GM12878 (cell line): ENCODE measurements around the gene GP5. TPM values are rescaled to one million over a fixed set of nuclear protein-coding genes. Genes with fewer than 3 reads are reported as not detected.

Experiments used
- ATAC-seq: fragments of 200-7000 bp; cut with Tn5 transposase; 3 replicates; pipeline ENCODE4 v1.9.1; 2020; ENCODE audit warnings: mild to moderate bottlenecking, moderate library complexity
- BruUV-seq: library from RNA; stranded (reverse); fragments of 400-500 nt; replicated peaks from 2 replicates; lab custom pipeline; 2021; lab: Mats Ljungman, UMichigan
- CTCF ChIA-PET: fragments of 300-600 bp; sonication (Branson Sonifier 250); formaldehyde crosslinking; extraction: SDS; loops from one replicate; lab custom pipeline; 2021; ENCODE audit warnings: inconsistent platforms; lab: Yijun Ruan, JAX
- POLR2A ChIA-PET: fragments of 350-600 bp; formaldehyde crosslinking; extraction: SDS; loops from one replicate; lab custom pipeline; 2021; ENCODE audit warnings: inconsistent platforms; lab: Charles Lee
- RAD21 ChIA-PET: fragments of 300-600 bp; sonication (Branson Sonifier 250); formaldehyde crosslinking; loops from one replicate; lab custom pipeline; 2023; ENCODE audit warnings: antibody characterized with exemption; ENCODE audit not compliant: unreplicated experiment; lab: Charles Lee
- SMC1A ChIA-PET: fragments of 300-600 bp; sonication (Branson Sonifier 250); formaldehyde crosslinking; loops from one replicate; lab custom pipeline; 2023; ENCODE audit not compliant: unreplicated experiment, uncharacterized antibody; lab: Charles Lee
- DNase-seq: peaks from one replicate; pipeline ENCODE4 v3.0.0-alpha.2; 2011; ENCODE audit warnings: low read depth, low spot score
- FAIRE-seq: peaks from 3 replicates; lab custom pipeline; 2011; peaks lifted over from hg19 to GRCh38; lab: Jason Lieb, UNC
- H2AFZ ChIP-seq: 2 replicates; pipeline ENCODE4 v1.6.0; 2011; ENCODE audit warnings: low read depth, low read length, control low read depth; ENCODE audit not compliant: control insufficient read depth
- H3K27ac ChIP-seq: 2 replicates; pipeline ENCODE4 v1.5.1; 2011; ENCODE audit warnings: control low read depth; ENCODE audit not compliant: control insufficient read depth, insufficient read depth
- H3K27me3 ChIP-seq, 2 experiments: replicated peaks in 1 of 2; 2 replicates each; pipeline versions ENCODE4 v1.6.0 to v1.6.1; 2011; ENCODE audit warnings: low read length in 1 of 2; ENCODE audit not compliant: control insufficient read depth in 2 of 2, insufficient read depth in 2 of 2
- H3K36me3 ChIP-seq, 2 experiments: 2 replicates each; pipeline ENCODE4 v1.5.1; 2011; ENCODE audit warnings: low read length in 1 of 2; ENCODE audit not compliant: control insufficient read depth in 2 of 2, insufficient read depth in 2 of 2
- H3K4me1 ChIP-seq: 2 replicates; pipeline ENCODE4 v1.6.1; 2011; ENCODE audit warnings: mild to moderate bottlenecking, low read length, moderate library complexity, mixed read lengths; ENCODE audit not compliant: control insufficient read depth, insufficient read depth
- H3K4me2 ChIP-seq: 2 replicates; pipeline ENCODE4 v1.6.0; 2011; ENCODE audit warnings: control low read depth; ENCODE audit not compliant: control insufficient read depth, insufficient read depth
- H3K4me3 ChIP-seq: fragments of 200-600 bp; sonication (generic); 2 replicates; pipeline ENCODE4 v1.5.1; 2016
- H3K79me2 ChIP-seq: 2 replicates; pipeline ENCODE4 v1.6.0; 2011; ENCODE audit warnings: low read length; ENCODE audit not compliant: control insufficient read depth, insufficient read depth
- H3K9ac ChIP-seq: 2 replicates; pipeline ENCODE4 v1.8.0; 2011; ENCODE audit warnings: low read length, control low read depth, mixed read lengths; ENCODE audit not compliant: control insufficient read depth, insufficient read depth
- H3K9me3 ChIP-seq: replicated peaks from 3 replicates; pipeline ENCODE4 v1.5.1; 2011; ENCODE audit warnings: mild to moderate bottlenecking, low read length; ENCODE audit not compliant: control insufficient read depth, insufficient read depth
- H4K20me1 ChIP-seq: 2 replicates; pipeline ENCODE4 v1.6.0; 2011; ENCODE audit not compliant: control insufficient read depth, insufficient read depth
- CBX3 ChIP-seq: fragments of 200-600 bp; sonication (generic); IDR thresholded peaks from 2 replicates; pipeline ENCODE4 v1.6.1; 2016; ENCODE audit warnings: low read depth, borderline replicate concordance
- FOXK2 ChIP-seq: fragments of 450-650 bp; IDR thresholded peaks from 2 replicates; pipeline ENCODE4 v1.6.1; 2017; ENCODE audit warnings: mild to moderate bottlenecking, moderate library complexity
- RUNX3 ChIP-seq: IDR thresholded peaks from 2 replicates; pipeline ENCODE4 v1.6.1; 2012; ENCODE audit warnings: low read length, inconsistent platforms
- WGBS: methylation state at CpG from one replicate; pipeline ENCODE4 v1.1.6; 2016; ENCODE audit warnings: low lambda C conversion rate; ENCODE audit not compliant: insufficient replicate concordance, insufficient coverage; ENCODE audit errors: missing lambda C conversion rate; 5-methylcytosine and 5-hydroxymethylcytosine counted together
- in situ Hi-C: fragments of 300-500 bp; cut with MboI; formaldehyde crosslinking; loops from 9 replicates; pipeline ENCODE4 v1.14.3; 2018; ENCODE audit warnings: mixed read lengths
- intact Hi-C: fragments of 100-400 bp; cut with micrococcal nuclease; formaldehyde crosslinking; loops from one replicate; pipeline ENCODE4 v1.14.2; 2022; ENCODE audit not compliant: unreplicated experiment
- polyA plus RNA-seq, 11 experiments: library from polyadenylated mRNA; depleted of rRNA in 4 of 11; unstranded in 6 of 11; stranded (reverse) in 5 of 11; fragments of >200 nt; fragmentation: Nextera tagmentation in 4 of 11; fragmentation: Illumina TruSeq in 1 of 11; extraction: Ambion mirVana in 4 of 11; extraction: Trizol in 1 of 11; gene quantifications; 1 replicate in 1 of 11; 2 replicates in 10 of 11; pipeline versions ENCODE4 v1.2.1 to v1.2.3, GENCODE V29; 2011 to 2016; ENCODE audit warnings: inconsistent platforms in 2 of 11, missing spikeins in 2 of 11, low read depth in 1 of 11
- total RNA-seq, 4 experiments: library from RNA; depleted of rRNA in 3 of 4; stranded (reverse); fragments of >200 nt in 3 of 4; fragmentation: Illumina TruSeq in 1 of 4; extraction: Trizol in 1 of 4; gene quantifications; 2 replicates each; pipeline versions ENCODE4 v1.2.1 to v1.2.3, GENCODE V29; 2013 to 2021
- TF ChIP-seq, protein P1 (sequence below): IDR thresholded peaks from 2 replicates; pipeline ENCODE4 v1.6.1; 2012; ENCODE audit warnings: improper control_type of control experiment, low read depth, low read length; ENCODE audit not compliant: insufficient replicate concordance
- TF ChIP-seq, protein P2 (sequence below): IDR thresholded peaks from 2 replicates; pipeline ENCODE4 v1.6.1; 2011; ENCODE audit warnings: low read depth, mild to moderate bottlenecking, low read length, moderate library complexity, borderline replicate concordance; ENCODE audit errors: extremely low read depth

GP5 gene
- total and polyA plus RNA-seq, 10 of the 15 experiments (the other 5 are each of a cell fraction or from before 2014, with no cell fraction given) = not detected

DNA sequence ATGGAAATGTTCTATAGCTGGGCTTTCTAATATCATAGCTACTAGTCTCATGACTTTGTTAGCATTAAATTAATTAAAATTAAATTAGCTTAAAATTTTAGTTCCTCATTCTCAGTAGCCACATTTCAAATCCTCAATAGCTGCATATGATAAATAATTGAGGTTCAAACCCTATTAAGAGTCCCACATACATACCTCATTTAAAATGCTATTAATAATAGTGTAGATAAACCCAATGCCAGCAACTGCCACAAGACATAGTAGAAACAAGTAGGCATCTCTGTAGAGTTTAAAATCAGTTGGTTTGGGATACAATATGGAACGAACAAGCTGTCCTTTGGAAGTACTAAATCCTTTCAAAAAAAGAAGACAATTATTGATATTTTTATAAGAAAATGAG lies 48.6 kb upstream of the GP5 start:
- Histone ChIP-seq H3K4me2 (no peak overlapping the region), H3K27me3 (no peaks in the 10 kb centered on the region), H3K9ac (no peak overlapping the region), H3K36me3 (peaks cover 7 to 28% of the 10 kb centered on the region in 2 experiments), H3K4me1 (peaks cover 6% of the 10 kb centered on the region), H3K27ac (no peak overlapping the region), H2AFZ (no peak overlapping the region), H3K79me2 (no peaks in the 10 kb centered on the region), H3K9me3 (no peaks in the 10 kb centered on the region), H4K20me1 (no peaks in the 10 kb centered on the region), H3K4me3 (no peak overlapping the region)
- no TSS peak for BruUV-seq
- SMC1A ChIA-PET = interaction anchor here (1.1 to 1.5 kb wide), 3 partner anchors 13 to 19 kb away, joined by 3 read pairs; no protein-coding TSS in a partner anchor
- CTCF ChIA-PET = interaction anchor here (0.9 to 2.1 kb wide), 6 partner anchors 22 to 146 kb away, joined by 3 to 9 read pairs (median 3); no protein-coding TSS in a partner anchor
- 94% methylated on average over 1 of the region's 1 CpG for WGBS
- ATAC-seq (no peak), DNase-seq (no peak), FAIRE-seq (no peak)
- TF ChIP-seq RUNX3 = no peak
- TF ChIP-seq FOXK2 = no peak
- TF ChIP-seq, protein P1, sequence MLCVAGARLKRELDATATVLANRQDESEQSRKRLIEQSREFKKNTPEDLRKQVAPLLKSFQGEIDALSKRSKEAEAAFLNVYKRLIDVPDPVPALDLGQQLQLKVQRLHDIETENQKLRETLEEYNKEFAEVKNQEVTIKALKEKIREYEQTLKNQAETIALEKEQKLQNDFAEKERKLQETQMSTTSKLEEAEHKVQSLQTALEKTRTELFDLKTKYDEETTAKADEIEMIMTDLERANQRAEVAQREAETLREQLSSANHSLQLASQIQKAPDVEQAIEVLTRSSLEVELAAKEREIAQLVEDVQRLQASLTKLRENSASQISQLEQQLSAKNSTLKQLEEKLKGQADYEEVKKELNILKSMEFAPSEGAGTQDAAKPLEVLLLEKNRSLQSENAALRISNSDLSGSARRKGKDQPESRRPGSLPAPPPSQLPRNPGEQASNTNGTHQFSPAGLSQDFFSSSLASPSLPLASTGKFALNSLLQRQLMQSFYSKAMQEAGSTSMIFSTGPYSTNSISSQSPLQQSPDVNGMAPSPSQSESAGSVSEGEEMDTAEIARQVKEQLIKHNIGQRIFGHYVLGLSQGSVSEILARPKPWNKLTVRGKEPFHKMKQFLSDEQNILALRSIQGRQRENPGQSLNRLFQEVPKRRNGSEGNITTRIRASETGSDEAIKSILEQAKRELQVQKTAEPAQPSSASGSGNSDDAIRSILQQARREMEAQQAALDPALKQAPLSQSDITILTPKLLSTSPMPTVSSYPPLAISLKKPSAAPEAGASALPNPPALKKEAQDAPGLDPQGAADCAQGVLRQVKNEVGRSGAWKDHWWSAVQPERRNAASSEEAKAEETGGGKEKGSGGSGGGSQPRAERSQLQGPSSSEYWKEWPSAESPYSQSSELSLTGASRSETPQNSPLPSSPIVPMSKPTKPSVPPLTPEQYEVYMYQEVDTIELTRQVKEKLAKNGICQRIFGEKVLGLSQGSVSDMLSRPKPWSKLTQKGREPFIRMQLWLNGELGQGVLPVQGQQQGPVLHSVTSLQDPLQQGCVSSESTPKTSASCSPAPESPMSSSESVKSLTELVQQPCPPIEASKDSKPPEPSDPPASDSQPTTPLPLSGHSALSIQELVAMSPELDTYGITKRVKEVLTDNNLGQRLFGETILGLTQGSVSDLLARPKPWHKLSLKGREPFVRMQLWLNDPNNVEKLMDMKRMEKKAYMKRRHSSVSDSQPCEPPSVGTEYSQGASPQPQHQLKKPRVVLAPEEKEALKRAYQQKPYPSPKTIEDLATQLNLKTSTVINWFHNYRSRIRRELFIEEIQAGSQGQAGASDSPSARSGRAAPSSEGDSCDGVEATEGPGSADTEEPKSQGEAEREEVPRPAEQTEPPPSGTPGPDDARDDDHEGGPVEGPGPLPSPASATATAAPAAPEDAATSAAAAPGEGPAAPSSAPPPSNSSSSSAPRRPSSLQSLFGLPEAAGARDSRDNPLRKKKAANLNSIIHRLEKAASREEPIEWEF = no peak
- TF ChIP-seq CBX3 = no peak
- TF ChIP-seq, protein P2, sequence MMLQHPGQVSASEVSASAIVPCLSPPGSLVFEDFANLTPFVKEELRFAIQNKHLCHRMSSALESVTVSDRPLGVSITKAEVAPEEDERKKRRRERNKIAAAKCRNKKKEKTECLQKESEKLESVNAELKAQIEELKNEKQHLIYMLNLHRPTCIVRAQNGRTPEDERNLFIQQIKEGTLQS = no peak
- RAD21 ChIA-PET = interaction anchor here (1.0 to 1.4 kb wide), 2 partner anchors 15 to 126 kb away, joined by 3 to 4 read pairs; no protein-coding TSS in a partner anchor
- intact Hi-C loops = no loop called here
- in situ Hi-C loops = no loop called here
- POLR2A ChIA-PET = interaction anchor here (0.7 kb wide), 1 partner anchor 42 kb away, joined by 4 read pairs; no protein-coding TSS in a partner anchor
